Measurements from ENCODE around the gene TTC32.

Gene TTC32

GRCh38 chr2:19876751-19877150 is 25.0 kb downstream of the TTC32 start:
- DNase-seq (ENCODE audit: low spot score): no peak

- DNase-seq (ENCODE audit: low spot score): no peak
Measured at GRCh38 chr2:19875280-19875679, 26.5 kb downstream of the TTC32 start.

- DNase-seq (ENCODE audit: low spot score): no peak
Measured at GRCh38 chr2:19874726-19875125, 27.1 kb downstream of the TTC32 start.

GRCh38 chr2:19873014-19873413 is 28.8 kb downstream of the TTC32 start:
- no peak for DNase-seq (ENCODE audit: low spot score)

- no peak for DNase-seq (ENCODE audit: low spot score)
Measured at GRCh38 chr2:19872302-19872701, 29.5 kb downstream of the TTC32 start.

GRCh38 chr2:19871836-19872235 is 29.9 kb downstream of the TTC32 start:
- no peak for DNase-seq (ENCODE audit: low spot score)

GRCh38 chr2:19870792-19871191 is 31.0 kb downstream of the TTC32 start:
- DNase-seq (ENCODE audit: low spot score): no peak

GRCh38 chr2:19868701-19869580 is 32.8 kb downstream of the TTC32 start:
- DNase-seq (ENCODE audit: low spot score): peak; percentile 35

- DNase-seq (ENCODE audit: low spot score): no peak
Measured at GRCh38 chr2:19868224-19868623, 33.6 kb downstream of the TTC32 start.

- DNase-seq (ENCODE audit: low spot score): peak; percentile 85
Measured at GRCh38 chr2:19866771-19867170, 35.0 kb downstream of the TTC32 start.

- no peak for DNase-seq (ENCODE audit: low spot score)
Measured at GRCh38 chr2:19865151-19865550, 36.6 kb downstream of the TTC32 start.

- no peak for DNase-seq (ENCODE audit: low spot score)
Measured at GRCh38 chr2:19864381-19864780, 37.4 kb downstream of the TTC32 start.

- DNase-seq (ENCODE audit: low spot score): peak; percentile 61
Measured at GRCh38 chr2:19863303-19864041, 38.3 kb downstream of the TTC32 start.

GRCh38 chr2:19861813-19862212 is 40.0 kb downstream of the TTC32 start:
- peak; percentile 58 for DNase-seq (ENCODE audit: low spot score)

- DNase-seq (ENCODE audit: low spot score): no peak
Measured at GRCh38 chr2:19860022-19860421, 41.8 kb downstream of the TTC32 start.

- DNase-seq (ENCODE audit: low spot score): no peak
Measured at GRCh38 chr2:19859565-19859964, 42.2 kb downstream of the TTC32 start.

GRCh38 chr2:19857806-19858205 is 44.0 kb downstream of the TTC32 start:
- DNase-seq (ENCODE audit: low spot score): no peak

GRCh38 chr2:19857100-19857499 is 44.7 kb downstream of the TTC32 start:
- DNase-seq (ENCODE audit: low spot score): no peak

- no peak for DNase-seq (ENCODE audit: low spot score)
Measured at GRCh38 chr2:19855542-19856431, 46.0 kb downstream of the TTC32 start.

- no peak for DNase-seq (ENCODE audit: low spot score)
Measured at GRCh38 chr2:19854596-19855541, 46.9 kb downstream of the TTC32 start.

- DNase-seq (ENCODE audit: low spot score): peak; percentile 30
Measured at GRCh38 chr2:19851116-19851695, 50.6 kb downstream of the TTC32 start.
